CD4-positive, alpha-beta T cell treated with Interferon alpha-2 for 1 hour (primary cell): ENCODE data around the gene PGC.

ENCODE experiments used
- DNase-seq, 2 donors: peaks; one replicate each; pipeline ENCODE4 v3.0.0-alpha.2; 2020 to 2022

PGC gene

GRCh38 chr6:41693281-41694240 is 53.6 kb downstream of the PGC start:
- no peak for DNase-seq

DNA sequence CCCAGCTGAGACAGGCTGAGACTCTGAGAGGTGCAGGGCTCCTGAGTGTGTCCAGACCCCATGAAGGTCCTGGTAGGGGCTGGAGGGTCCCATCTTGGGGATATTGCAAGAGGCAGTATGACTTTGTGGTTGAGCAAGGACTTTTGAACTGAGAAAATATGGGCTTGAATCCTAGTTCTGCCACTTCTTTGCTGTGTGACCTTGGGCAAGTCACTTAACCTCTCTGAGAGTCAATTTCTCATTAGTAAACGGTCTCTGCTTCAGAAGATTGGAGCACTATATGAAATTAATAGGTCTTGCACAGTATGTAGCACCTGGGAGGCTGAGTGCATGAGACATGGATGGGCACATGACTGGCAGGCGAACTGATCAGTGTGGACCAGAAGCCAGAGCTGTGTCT is 54.5 kb downstream of the PGC start:
- DNase-seq = no peak

GRCh38 chr6:41692080-41692675 is 55.0 kb downstream of the PGC start:
- DNase-seq = no peak

DNA sequence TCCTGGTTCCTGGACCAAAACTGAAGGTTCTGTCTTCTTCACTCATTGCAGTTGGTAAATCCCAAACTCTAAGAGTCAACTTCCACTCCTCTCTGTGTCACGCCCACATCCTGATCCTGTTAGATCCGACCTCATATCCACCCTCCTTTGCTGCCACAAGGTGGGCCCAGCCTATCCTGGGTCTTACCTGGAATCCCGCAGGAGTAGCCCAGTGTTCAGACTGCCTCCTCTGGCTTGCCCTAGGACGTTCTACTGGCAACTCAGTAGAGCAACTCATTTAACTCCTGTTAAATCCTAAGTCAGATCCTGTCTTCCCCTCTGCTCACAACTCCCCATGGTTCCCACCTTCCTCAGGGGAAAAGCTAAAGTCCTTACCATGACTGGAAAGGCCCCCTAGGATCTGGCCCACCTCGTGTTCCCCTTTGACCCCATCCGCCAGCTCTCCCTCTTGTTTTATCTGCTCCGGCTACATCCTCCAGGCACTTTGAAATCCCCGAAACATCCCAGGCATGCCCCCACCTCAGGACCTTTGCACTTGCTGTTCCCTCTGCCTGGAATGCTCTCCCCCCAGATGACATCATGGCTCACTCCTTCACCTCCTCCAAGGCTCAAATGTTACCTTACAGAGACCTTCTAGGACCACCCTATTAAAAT is 55.6 kb downstream of the PGC start:
- no peak for DNase-seq

DNA sequence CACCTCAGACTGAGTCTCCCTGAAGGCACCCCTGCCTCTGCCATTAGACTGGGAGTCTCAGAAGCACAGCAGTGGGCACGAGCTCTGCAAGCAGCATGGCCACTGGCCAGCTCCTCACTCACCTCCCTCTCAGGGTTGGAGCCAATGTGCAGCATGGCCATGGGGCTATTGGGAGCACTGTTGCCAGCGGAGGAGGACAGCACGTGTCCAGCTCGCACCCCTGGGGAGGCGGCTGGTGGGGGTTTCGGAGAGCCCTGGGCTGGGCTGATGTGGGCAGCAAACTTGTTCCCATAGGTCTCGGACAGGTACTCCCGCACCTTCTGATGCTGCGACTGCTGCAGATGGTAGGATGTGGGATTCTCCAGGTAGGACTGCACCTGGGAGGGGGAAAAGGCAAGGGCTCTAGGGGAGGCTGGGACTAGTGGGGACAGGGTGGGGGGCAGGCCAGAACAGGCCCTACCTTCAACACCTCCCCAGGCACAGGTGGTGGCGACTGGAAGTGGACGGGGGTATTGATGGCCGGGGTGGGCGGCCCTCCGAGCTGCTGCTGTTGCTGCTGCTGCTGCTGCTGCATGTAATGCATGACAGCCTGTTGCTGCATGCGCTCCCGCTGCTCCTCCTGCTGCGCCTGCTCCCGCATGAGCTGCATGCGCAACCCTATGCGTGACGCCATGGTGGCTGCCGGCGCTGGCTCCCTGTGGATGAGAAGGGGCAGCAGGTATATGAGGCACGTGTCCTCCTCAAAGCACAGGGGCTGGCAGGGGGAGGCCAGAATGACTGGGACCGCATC is 56.5 kb downstream of the PGC start:
- no peak for DNase-seq

DNA sequence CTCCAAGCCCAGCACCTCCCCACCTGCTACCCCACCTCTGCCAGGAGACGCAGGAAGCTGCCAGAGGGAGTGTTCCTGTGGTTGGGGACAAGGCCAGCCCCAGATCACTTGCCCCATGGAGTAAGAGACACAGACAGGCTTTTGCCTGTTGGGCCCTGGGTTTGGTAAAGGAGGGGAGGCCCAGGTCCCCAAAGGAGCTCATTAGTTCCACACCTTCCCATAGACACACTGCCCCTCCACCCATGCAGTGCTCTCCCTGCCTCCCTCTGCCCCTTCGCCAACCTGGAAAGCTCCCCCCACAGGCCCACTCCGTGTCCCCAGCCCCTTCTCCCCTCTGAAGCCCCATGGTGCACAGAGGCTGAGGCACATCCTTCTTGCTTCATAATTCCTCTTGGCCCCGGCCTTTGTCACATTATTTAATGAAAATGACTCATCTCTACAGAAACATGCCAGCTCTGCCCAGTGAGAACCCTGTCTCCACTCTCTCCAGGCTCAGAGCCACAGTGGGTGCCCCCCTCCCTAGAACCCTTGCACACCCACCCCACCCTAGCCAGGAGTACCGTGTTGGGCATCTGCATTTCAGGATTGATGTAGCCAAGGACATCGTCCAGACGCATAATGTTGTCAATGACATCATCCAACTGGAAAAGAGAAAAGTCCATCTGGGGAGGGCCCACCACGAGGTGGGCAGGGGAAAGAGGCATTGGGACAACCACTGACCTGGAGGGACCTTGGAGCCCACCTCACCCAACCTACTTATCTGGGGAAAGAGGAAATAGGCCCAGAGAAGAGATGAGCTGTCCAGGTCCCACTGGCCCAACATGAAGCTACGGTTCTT is 57.8 kb downstream of the PGC start:
- no peak for DNase-seq

DNA sequence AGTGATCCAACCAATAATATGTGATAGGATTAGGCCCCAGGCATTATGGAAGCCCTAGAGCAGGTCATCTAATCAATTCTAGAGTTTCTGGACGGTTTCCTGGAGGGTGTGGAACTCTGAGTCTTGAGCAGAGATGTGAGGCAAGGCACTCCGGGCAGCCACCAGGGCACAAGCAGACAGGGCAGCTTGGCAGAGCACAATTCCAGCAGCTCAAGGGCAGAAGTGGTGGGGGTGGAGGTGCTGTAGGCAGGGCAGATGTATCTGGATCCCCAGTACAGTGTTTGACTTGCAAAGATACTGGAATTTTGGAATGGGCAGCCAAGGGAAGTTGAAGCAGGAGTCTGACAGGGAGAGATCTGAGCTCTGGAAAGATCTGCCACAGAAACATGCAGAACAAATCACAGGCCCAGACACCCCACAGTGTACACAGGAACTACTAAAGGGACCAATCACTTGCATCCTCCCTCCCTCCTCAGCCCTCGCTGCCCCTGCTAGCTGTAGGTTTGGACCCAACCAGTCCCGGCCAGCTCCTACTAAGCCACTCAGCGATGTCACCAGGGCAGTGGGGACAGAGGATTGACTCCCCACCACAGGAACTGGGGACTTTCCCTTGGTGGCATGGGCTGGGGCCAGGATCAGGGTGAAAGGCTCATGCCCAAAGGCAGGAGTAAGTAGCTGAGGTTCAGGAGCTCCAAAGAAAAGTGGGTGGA is 58.8 kb downstream of the PGC start:
- no peak for DNase-seq

DNA sequence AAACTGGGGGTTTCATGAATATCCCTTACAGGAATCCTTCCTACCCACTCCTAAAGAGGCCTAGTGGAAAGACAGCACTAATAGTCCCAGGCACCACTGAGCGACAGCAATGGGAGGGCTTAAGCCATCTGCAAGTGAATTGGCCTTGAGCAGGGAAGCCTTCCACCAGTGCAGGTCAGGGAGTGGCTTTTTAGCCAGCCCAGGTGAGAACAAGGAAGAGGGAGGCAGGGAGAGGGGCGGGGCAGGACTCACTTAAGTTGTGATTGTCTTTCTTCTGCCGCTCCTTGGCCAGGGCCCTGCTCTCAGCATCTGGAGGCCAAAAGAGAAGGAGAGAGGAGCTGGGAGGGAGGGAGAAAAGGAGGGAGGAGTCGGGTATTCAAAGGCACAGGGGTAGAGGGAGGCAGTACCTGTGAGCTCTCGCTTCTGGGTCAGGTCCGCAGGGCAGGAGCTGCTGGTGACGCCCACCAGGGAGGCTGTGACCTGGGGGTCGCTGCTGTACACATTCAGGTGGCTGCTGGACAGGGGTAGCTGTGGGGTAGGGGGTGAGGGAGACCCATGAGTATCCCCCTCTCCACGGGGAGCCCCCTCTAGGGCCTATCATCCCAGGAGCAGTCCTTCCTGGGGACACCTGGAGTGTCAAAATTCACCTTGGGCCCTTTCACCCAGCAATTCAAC is 59.6 kb downstream of the PGC start:
- DNase-seq = no peak
